Stimulated activated CD4-positive, alpha-beta T cell treated with anti-CD3 and anti-CD28 coated beads, Interleukin-4, amount 100 ng/mL, for 4 hours (primary cell): ENCODE data around the gene INTS6.

Source experiments
- DNase-seq, 2 experiments: peaks; one replicate each; pipeline ENCODE4 v3.0.0-alpha.2; 2020

The INTS6 gene

DNA sequence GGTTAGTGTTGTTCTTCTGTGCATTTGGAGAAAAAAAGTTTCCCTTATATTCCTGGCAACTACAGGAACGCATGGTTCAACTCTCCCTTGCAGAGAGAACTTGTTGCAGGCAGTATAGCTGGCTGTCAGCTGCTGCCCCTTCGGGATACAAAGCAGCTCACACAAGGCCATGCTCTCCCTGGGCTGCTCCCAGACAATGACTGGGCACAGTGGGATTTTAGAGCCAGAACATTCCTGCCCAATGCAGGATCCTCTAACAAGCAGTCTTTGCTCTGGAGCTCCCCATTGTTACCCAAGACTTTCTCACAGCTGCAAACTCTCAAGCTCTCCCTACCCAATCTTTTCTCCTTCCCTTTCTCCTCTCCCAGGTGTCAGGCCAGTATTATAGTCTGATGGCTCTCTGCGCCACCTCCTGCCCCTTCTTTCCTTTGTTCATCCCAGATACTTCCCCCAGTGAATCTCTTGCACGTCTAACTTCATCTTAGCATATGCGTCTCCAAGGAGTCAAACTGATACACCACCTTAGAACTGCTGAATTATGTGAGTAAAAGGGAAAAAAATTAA lies 140.8 kb downstream of the INTS6 start:
- DNase-seq, result no peak
